RWPE1 (cell line): ENCODE measurements around the gene MYO7A.
A peak's percentile ranks its signal among the peaks of the same experiment; 100 is the strongest.

ENCODE experiments used
- CTCF ChIA-PET: fragments of 350-600 bp; sonication (Branson Sonifier 250); formaldehyde crosslinking; extraction: SDS; loops from one replicate; lab custom pipeline; 2021; lab: Yijun Ruan, JAX
- POLR2A ChIA-PET: fragments of 400-600 bp; formaldehyde crosslinking; extraction: SDS; loops from one replicate; lab custom pipeline; 2020; ENCODE audit warnings: antibody characterized with exemption; ENCODE audit not compliant: low non-redundant PET; lab: Yijun Ruan, JAX
- DNase-seq: peaks from one replicate; pipeline ENCODE4 v3.0.0; 2012; ENCODE audit warnings: low spot score
- H3K27ac ChIP-seq: fragments of 450-650 bp; 2 replicates; pipeline ENCODE4 v1.5.1; 2017
- CTCF ChIP-seq: fragments of 450-650 bp; conservative IDR thresholded peaks from 2 replicates; pipeline ENCODE4 v1.5.1; 2017; ENCODE audit warnings: low read depth, mild to moderate bottlenecking

The MYO7A gene

GRCh38 chr11:77144857-77145428 lies 16.9 kb downstream of the MYO7A start:
- no peak for TF ChIP-seq CTCF
- ChIA-PET CTCF (interaction anchor here (0.6 to 1.3 kb wide), 3 partner anchors 18 to 515 kb away, joined by 3 to 6 read pairs (median 3); no protein-coding TSS in a partner anchor), POLR2A (no interaction called here)
- H3K27ac ChIP-seq = no peak overlapping the region
- DNase-seq = no peak

GRCh38 chr11:77146261-77147035 lies 18.4 kb downstream of the MYO7A start:
- ChIA-PET POLR2A (no interaction called here), CTCF (interaction anchor here (0.6 to 1.8 kb wide), 2 partner anchors 19 to 50 kb away, joined by 4 to 10 read pairs; partner anchors contain the start of gene MYO7A)
- TF ChIP-seq CTCF = no peak
- no peak for DNase-seq
- no peak overlapping the region for H3K27ac ChIP-seq

- TF ChIP-seq CTCF = no peak
- no peak for DNase-seq
- ChIA-PET CTCF (interaction anchor here (0.6 to 1.8 kb wide), 2 partner anchors 20 to 51 kb away, joined by 4 to 10 read pairs; partner anchors contain the start of gene MYO7A), POLR2A (no interaction called here)
- H3K27ac ChIP-seq = no peak overlapping the region
These were observed 18.9 kb downstream of the MYO7A start for GRCh38 chr11:77147036-77147315.

DNA sequence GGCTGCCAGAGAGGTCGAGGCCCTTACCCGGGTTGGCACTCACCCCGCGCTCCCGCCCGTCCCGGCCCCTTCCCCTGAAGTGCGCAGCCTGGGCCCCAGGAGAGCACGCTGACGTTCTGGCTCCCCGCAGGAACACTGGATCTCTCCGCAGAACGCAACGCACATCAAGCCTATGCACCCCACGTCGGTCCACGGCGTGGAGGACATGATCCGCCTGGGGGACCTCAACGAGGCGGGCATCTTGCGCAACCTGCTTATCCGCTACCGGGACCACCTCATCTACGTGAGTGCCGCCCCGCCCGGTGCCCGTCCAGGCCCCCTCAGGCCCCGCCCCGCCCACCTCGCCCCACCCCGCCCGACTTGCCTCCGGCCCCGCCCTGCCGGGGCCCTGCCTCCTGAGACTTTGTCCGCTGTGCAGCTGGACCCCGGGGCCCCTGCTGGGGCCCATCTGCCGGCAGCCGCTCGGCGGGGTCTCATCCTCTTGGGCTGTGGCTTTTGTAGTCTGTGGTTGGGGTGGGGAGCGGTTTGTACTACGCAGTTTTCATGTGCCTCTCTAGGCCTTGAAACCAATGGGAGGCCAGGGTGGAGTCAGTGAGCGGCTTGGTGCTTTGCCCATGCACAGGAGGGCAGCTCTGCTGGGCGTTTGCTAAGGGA lies 19.7 kb downstream of the MYO7A start:
- TF ChIP-seq CTCF = no peak
- CTCF ChIA-PET = interaction anchor here (0.6 to 1.8 kb wide), 2 partner anchors 21 to 35 kb away, joined by 3 to 10 read pairs; partner anchors contain the start of gene MYO7A
- peak; percentile 22 for DNase-seq
- no peak overlapping the region for H3K27ac ChIP-seq
- POLR2A ChIA-PET = no interaction called here

- POLR2A ChIA-PET = no interaction called here
- DNase-seq = no peak
- no peak overlapping the region for H3K27ac ChIP-seq
- CTCF ChIA-PET = no interaction called here
- TF ChIP-seq CTCF = no peak
These were observed 21.1 kb downstream of the MYO7A start for GRCh38 chr11:77148963-77149715.
